GM21447 (cell line): ENCODE data around the gene RUBCN.
"Not testable (repeated sequence)": the region's sequence is repeated elsewhere in the genome, so short reads cannot be mapped to it uniquely, and the experiment has no call there.

Experiments
- ATAC-seq: cut with Tn5 transposase; IDR thresholded peaks from one replicate; pipeline ENCODE4 v1.9.1; 2021; ENCODE audit not compliant: unreplicated experiment

The RUBCN gene

GRCh38 chr3:197687570-197687969, 49.1 kb downstream of the RUBCN start:
- ATAC-seq: no peak

DNA sequence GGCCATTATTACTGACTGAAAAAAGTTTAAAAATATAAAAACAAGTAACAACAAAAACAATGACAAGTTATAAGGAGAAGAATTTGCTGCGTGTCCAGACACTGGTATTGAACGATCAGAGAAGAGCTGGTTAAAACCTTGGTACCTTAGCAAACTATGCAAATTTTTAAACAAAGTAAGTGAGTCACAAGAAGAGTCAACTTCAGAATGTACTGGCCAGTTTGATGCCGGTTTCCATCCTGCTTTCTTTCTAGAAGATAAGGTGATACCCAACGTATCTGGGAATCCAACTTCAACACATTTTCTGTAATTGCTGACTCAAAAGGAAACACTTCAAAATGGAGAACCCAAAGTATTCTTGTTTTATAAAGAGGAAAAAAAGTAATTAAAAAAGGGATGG, 49.8 kb downstream of the RUBCN start:
- no peak for ATAC-seq

GRCh38 chr3:197685546-197685945, 51.2 kb downstream of the RUBCN start:
- no peak for ATAC-seq

GRCh38 chr3:197683191-197683590, 53.5 kb downstream of the RUBCN start:
- no peak for ATAC-seq

DNA sequence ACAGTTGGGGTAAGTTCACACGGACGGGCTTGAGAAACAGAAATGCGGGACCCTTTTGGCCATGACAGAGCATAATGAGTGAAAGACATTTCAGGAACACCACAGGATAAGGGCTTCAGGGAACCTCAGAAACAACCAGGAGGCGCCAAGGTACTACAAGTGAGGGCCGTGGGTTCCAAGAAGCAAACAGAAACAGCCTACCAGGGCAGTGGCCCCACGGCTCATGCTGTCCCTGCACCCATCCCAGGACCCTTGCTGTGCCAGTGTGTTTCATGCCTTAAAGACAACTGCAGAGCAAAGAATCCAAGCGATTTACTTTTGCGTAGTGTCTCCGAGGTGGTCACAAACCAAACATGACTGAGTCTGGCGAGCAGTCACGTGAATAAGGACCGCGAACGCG, 54.0 kb downstream of the RUBCN start:
- ATAC-seq: no peak

DNA sequence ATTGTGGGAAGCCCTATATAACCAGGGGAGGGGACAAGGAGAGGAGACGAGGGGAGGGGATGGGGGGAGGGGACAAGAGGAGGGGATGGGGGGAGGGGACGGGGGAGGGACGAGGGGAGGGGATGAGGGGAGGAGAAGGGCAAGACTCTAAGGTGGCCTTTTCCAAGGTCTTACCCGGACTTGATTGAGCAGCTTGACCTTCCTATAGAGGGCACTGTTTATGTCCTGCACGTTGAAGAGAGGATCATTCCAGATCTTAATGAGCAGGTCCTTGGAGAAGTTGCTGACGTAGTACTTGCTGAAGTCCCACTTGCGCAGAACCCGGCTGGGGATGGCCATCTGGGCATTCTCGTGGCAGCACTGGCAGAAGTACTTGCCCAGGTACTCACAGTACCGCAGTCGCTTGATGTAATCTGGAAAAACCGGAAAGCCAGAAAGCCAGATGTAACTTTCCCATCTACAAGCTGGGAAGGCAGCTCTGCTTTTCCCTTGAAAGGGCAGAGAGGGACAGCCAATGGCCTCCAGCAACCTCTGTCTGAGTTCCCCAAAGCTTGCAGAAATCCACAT, 55.7 kb downstream of the RUBCN start:
- no peak for ATAC-seq

GRCh38 chr3:197675951-197676350, 60.8 kb downstream of the RUBCN start:
- ATAC-seq: no peak

GRCh38 chr3:197675563-197675860, 61.2 kb downstream of the RUBCN start:
- no peak for ATAC-seq

DNA sequence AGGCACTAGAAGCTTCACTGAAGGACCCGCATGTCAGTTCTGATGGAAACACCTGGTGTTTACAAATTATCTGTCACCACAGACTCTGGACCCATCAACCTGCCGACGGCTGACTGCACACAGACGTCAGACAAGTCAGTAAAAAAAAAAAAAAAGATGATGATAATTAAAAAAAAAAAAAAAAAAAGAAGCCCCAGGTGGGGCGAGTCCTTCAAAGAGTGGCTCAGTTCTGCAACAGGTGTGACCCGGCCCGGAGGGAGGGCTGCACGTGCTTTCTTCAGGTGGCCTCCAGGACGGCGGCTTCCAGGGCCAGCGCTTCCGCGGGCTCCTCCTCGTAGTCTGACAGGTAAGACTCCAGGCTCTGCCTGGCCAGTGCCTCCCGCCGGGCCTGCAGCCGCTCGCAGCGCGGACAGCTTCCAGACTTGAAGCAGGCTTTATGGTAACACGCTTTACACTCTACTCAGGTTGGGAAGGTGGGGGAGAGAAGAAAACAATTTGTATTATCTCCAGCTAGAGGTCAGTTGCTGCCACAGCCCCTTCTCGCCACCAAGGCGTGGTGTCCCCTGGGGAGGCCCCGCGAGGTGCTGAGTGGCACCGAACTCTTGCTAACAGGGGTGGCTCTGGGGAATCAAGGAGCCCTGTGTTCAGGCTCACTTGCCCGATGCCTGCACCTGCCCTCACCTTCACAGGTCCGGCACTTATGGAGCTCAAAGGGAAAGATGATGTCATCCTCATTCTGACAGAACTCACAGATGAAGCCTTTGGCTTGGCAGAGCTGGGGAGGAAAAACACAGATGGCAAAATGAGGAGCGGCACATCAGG, 61.8 kb downstream of the RUBCN start:
- ATAC-seq: no peak

GRCh38 chr3:197673170-197673569, 63.5 kb downstream of the RUBCN start:
- ATAC-seq: no peak

GRCh38 chr3:197670361-197670760, 66.3 kb downstream of the RUBCN start:
- no peak for ATAC-seq

DNA sequence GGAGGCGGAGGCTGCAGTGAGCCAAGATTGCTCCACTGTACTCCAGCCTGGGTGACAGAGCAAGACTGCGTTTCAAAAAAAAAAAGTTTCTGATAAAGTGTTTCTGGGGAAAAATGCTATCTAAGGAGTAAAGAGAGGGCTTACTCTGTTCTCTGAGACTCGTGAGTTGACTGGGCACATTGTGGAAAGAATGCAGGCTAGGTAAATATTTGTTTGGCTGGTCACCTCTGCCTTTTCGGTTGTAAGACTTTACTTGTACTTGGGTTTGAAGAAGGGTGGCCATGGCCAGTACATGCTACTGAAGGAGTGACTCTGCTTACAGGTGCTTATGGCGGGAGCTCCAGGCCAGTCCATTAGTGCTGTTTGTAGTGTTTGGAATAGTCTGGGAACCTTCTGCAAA, 68.7 kb downstream of the RUBCN start:
- ATAC-seq: no peak

- ATAC-seq: not testable (repeated sequence)
These were observed 69.4 kb downstream of the RUBCN start for GRCh38 chr3:197667293-197667692.

GRCh38 chr3:197666221-197666842, 70.4 kb downstream of the RUBCN start:
- ATAC-seq: not testable (repeated sequence)

DNA sequence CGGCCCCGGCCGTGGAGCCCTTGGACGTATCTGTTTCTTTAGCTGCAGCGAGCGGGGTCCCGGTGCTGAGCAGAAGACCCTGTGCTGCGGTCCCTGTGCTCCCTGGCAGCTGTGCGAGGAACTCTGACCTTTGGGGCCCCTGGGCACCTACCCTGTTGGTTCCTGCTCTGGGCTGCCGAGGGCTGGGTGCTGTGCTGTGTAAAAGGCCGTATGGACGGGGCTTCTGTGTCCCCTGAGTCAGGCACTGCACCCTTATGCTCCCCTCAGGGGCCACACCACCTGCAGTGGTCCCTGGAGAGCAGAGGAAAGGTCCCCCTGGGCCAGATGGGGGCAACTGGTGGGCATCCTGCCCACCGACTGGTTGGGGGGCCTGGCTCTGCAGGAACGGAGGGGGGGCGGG, 71.2 kb downstream of the RUBCN start:
- peak; percentile 3 for ATAC-seq

- ATAC-seq: peak; percentile 88
These were observed 71.6 kb downstream of the RUBCN start for GRCh38 chr3:197665142-197665491.

DNA sequence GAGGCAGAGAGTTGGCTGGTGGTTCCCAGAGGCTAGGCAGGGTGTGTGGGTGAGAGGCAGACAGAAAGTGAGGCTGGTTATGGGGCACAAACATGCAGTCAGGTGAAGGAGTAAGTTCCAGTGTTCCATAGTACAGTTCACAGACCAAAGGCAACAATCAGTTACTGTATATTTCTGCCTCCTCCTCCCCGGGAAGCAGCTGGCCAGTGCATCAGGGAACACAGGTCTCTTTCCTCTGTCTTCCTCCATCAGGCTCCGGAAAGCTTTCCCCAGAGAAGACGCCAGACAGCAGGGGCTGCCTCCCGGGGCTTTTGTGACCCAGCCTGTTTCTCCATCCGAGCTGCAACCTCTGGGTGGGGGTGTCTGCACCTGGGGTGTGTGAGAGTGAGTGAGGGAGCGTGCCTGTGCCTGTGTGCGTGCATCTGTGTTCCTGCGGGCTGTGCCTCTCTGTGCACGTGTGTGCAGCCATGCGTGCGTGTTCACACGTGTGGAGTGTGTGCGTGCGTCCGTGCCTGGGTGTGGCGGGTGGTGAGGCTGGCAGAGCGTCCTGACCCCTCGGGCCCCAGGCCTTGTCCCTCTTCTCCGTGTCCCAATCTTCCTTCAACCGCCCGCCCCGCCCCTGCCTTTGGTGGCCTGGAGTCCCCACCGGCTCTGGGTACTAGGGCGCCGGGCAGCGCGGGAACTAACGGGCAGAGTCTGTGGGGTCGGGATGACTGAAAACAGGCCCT, 72.1 kb downstream of the RUBCN start:
- ATAC-seq: peak; percentile 55

DNA sequence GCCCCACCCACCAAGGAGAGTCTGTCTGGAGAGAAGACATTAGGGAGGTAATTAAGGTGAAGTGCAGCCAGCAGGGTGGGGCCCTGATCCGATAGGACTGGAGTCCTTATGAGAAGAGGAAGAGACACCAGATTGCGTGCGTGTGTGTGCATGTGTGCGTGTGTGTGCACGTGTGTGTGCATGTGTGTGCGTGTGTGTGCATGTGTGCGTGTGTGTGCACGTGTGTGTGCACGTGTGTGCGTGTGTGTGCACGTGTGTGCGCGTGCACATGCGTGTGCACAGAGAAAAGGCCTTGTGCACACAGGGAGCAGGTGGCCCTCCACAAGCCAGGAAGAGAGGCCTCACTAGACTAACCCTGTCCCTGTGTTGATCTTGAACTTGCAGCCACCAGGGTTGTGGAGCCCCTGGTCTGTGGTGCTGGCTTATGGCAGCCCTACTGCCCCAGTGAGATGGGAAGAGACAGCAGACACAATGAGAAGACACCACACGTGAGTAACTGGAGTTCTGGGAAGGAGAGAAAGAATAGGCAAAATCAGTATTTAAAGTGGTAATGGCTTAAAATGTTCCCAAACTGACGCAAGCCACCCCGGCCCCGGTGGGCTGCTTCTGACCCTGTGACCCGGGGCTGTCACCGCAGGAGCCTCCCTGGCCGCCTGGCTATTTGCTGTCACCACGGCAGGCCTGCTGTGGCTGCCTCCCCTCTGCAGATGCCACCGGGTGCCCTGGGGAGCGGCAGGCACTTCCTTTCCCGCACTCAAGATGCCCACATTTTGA, 73.2 kb downstream of the RUBCN start:
- not testable (repeated sequence) for ATAC-seq

DNA sequence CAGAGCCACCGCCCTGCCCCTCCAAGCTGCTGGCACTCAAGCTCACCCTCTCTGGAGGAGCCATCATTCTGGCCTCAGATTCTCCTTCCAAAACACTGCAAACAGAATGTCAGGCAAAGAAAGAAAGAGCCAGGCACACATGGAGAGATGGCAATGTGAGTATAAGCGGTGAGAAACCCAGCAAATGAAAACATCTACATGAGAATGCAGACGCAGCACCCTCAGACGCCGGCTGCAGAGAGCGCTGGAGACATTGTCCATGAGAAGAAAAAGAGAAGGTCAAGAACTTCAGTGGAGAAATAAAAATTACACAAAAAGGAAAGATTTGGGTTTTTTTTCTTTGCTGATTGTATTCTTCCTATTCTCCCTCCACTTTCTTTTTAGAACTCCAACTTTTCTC, 74.4 kb downstream of the RUBCN start:
- not testable (repeated sequence) for ATAC-seq

DNA sequence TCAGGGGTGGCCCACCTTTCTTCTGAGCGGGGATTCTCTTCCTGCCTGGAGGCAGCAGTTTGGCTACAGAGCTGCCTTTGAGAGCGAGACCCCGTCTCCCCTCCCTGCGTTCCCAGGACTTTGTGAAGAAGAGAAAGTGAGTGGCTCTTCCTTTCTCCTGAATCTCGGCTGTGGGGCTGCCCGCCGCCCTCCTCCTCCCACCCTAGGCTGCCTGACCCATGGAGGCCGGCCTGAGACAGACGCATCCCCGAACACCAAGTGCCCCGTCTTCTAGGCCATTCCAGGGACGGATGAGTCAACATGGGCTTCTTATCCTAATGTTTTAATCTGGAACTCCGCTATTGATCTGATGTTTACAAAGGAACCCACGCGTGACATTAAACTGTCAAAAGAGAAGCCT, 74.8 kb downstream of the RUBCN start:
- ATAC-seq: not testable (repeated sequence)

GRCh38 chr3:197661234-197661834, 75.4 kb downstream of the RUBCN start:
- ATAC-seq: not testable (repeated sequence)
